ENCODE data around the gene NAV2. TPM values are rescaled to one million over a fixed set of nuclear protein-coding genes. Genes with fewer than 3 reads are reported as not detected.

Gene NAV2
- total and polyA plus RNA-seq, 10 donors, result 0.46 to 11.6 (median 4.1) TPM

DNA sequence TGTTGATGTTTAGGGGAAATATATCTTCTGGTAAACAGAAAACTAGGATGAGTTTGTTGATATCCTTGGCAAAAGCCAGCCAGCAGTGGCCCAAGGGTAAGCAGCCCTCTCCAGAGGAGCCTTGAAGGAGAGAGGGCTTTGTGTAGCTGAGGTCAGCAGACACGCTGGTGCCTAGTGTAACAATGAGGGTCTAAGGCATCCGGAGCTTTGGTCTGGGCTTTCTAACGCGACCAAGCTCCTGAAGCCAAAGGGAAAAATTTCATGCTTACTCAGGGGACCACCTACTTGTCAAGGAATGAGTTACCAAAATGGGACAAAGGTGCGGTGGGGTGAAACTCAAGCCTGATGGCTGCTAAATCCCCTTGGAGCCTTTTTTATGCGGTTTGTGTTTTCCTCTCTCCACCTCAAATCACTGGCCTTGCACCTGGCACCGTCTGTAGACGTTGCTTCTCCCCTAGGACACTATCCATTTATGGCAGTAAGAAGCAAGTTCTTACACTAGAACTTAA, 312.7 kb downstream of the NAV2 start:
- Histone ChIP-seq H3K4me1 (no peaks in the 10 kb centered on the region), H3K4me3 (no peak overlapping the region), H3K27ac (no peak overlapping the region), H3K27me3 (replicated peaks in 1 of 7) (no peaks in the 10 kb centered on the region), H3K36me3 (no peaks in the 10 kb centered on the region), H3K9me3 (no peaks in the 10 kb centered on the region)
- TF ChIP-seq POLR2A (IDR thresholded peaks at IDR 0.05), result no peak
- TF ChIP-seq, protein P1, sequence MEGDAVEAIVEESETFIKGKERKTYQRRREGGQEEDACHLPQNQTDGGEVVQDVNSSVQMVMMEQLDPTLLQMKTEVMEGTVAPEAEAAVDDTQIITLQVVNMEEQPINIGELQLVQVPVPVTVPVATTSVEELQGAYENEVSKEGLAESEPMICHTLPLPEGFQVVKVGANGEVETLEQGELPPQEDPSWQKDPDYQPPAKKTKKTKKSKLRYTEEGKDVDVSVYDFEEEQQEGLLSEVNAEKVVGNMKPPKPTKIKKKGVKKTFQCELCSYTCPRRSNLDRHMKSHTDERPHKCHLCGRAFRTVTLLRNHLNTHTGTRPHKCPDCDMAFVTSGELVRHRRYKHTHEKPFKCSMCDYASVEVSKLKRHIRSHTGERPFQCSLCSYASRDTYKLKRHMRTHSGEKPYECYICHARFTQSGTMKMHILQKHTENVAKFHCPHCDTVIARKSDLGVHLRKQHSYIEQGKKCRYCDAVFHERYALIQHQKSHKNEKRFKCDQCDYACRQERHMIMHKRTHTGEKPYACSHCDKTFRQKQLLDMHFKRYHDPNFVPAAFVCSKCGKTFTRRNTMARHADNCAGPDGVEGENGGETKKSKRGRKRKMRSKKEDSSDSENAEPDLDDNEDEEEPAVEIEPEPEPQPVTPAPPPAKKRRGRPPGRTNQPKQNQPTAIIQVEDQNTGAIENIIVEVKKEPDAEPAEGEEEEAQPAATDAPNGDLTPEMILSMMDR (IDR thresholded peaks at IDR 0.05 in 8 of 11, conservative IDR thresholded peaks at IDR 0.05 in 3 of 11), result no peak
- no peak for TF ChIP-seq POLR2AphosphoS5 (IDR thresholded peaks at IDR 0.05)
- WGBS, 5 donors, result 76 to 89% (median 84%) methylated on average over 7 to 8 of the region's 8 CpGs
- intact Hi-C loops (cut with DNase I; ENCODE audit: low total_unique reads), result no loop called here
- no peak for DNase-seq

DNA sequence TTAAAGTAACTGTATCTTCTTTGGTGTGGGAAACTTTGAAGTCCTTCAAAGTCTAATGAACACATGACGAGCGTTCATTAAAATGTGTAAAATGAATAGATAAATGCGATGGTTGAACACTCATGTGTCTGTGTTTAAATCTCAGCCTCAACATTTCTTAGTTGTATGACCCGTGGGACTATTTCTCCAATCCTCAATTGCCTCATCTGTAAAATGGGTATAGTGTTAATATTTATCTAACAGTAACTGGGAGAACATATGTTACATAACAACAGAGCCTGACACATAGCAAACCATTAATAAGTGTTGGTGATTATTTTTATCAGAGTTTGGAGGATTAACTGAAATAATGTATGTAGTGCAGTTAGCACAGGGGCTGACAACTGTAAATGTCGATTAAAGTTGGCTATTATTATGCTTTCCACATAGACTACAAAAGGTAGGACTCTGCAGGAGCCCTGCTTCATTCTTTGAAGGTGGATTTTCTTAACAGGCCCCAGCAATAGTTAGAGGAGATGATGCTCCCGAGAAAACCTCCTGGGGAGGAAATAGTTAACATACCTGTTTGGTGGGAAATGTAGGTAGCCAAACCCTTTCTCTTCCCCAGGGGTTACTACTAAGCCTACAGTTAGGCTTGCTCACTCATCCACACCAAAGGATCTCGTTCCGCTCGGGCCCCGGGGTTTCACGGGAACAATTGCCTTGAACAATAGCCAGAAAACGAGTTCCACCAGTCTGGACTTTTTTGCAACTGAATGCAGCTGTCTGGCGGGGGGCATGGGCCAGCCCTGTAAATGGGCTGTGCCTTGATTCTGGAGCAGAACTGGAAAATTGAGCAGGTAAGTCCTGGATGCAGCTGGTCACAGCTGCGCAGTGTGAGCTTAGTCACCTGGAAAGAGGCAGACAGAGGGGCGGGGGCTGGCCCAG, 314.3 kb downstream of the NAV2 start:
- H3K36me3 ChIP-seq, result no peaks in the 10 kb centered on the region
- WGBS, 5 donors, result 75 to 86% (median 83%) methylated on average over 15 of the region's 15 CpGs
- no peak for DNase-seq
- H3K27ac ChIP-seq, result no peak overlapping the region
- no peaks in the 10 kb centered on the region for H3K9me3 ChIP-seq
- no peak overlapping the region for H3K4me3 ChIP-seq
- intact Hi-C loops (cut with DNase I; ENCODE audit: low total_unique reads), result no loop called here
- TF ChIP-seq, protein P1 (IDR thresholded peaks at IDR 0.05 in 8 of 11, conservative IDR thresholded peaks at IDR 0.05 in 3 of 11), result no peak
- TF ChIP-seq POLR2AphosphoS5 (IDR thresholded peaks at IDR 0.05) (no peak), POLR2A (IDR thresholded peaks at IDR 0.05) (no peak)
- H3K4me1 ChIP-seq, result no peaks in the 10 kb centered on the region
- no peaks in the 10 kb centered on the region for H3K27me3 ChIP-seq (replicated peaks in 1 of 7)

DNA sequence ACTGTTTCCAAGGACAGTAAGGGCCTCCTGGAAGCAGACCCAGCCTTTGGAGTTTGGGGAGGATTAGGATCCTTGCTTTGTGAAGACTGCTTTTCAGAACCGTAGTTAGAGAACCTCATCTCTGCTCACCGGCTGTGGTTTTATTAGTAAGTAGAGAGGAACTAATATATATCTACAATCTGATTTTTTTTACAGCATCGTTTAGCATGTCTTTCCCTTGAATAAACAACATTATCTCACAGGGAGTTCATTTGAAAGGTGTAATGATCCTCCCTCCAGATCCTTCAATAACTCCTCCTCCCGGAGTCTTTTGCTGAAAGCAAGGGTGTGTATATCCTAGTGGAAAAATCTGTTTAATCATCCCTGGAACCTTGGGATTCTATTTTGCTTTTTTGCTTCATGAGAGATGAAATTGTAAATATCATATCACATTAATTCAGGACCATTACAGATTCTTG, 314.9 kb downstream of the NAV2 start:
- Histone ChIP-seq H3K27ac (no peak overlapping the region), H3K36me3 (no peaks in the 10 kb centered on the region), H3K4me3 (no peak overlapping the region), H3K4me1 (no peaks in the 10 kb centered on the region), H3K9me3 (no peaks in the 10 kb centered on the region), H3K27me3 (replicated peaks in 1 of 7) (no peaks in the 10 kb centered on the region)
- DNase-seq, result no peak
- WGBS, 5 donors, result 76 to 82% (median 80%) methylated on average over 4 of the region's 4 CpGs
- TF ChIP-seq, protein P1 (IDR thresholded peaks at IDR 0.05 in 8 of 11, conservative IDR thresholded peaks at IDR 0.05 in 3 of 11), result no peak
- no peak for TF ChIP-seq POLR2AphosphoS5 (IDR thresholded peaks at IDR 0.05)
- no peak for TF ChIP-seq POLR2A (IDR thresholded peaks at IDR 0.05)
- intact Hi-C loops (cut with DNase I; ENCODE audit: low total_unique reads), result no loop called here

DNA sequence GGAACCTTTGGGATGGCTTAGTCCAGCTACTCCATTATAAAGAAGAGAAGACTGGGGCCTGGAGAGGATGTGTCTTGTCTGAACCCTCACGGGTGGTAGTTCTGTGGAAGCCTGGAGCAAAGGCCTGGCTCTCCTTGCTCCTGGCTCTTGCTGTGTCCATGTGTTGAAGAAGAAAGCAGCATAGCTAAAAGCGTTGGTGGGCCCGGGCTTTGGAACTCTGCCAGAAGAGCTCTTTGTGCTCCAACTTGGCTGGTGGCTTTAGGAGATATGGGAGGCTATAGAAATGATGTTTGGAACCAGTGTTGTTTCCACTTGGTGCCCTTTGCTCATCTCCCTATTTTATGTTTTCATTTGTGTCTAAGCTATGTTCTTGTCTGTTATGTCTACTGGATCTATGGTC, 316.6 kb downstream of the NAV2 start:
- Histone ChIP-seq H3K9me3 (no peaks in the 10 kb centered on the region), H3K4me3 (no peak overlapping the region), H3K4me1 (no peaks in the 10 kb centered on the region), H3K36me3 (no peaks in the 10 kb centered on the region), H3K27me3 (replicated peaks in 1 of 7) (no peaks in the 10 kb centered on the region), H3K27ac (no peak overlapping the region)
- intact Hi-C loops (cut with DNase I; ENCODE audit: low total_unique reads), result no loop called here
- no peak for DNase-seq
- 74 to 93% (median 80%) methylated on average over 3 of the region's 3 CpGs for WGBS, 5 donors
- TF ChIP-seq POLR2AphosphoS5 (IDR thresholded peaks at IDR 0.05) (no peak), POLR2A (IDR thresholded peaks at IDR 0.05) (no peak)
- TF ChIP-seq, protein P1 (IDR thresholded peaks at IDR 0.05 in 8 of 11, conservative IDR thresholded peaks at IDR 0.05 in 3 of 11), result no peak
